ENCODE measurements around the gene TMEM43.

Gene TMEM43

GRCh38 chr3:14162178-14162577 lies 37.3 kb downstream of the TMEM43 start:
- H3K79me2 ChIP-seq (ENCODE audit: control insufficient read depth, insufficient read depth, low read length, unreplicated experiment): no peaks in the 10 kb centered on the region
- no peak overlapping the region for H3K4me3 ChIP-seq (ENCODE audit: low read depth, low read length)
- H3K27me3 ChIP-seq (ENCODE audit: insufficient read depth, low read length): no peaks in the 10 kb centered on the region
- H2AFZ ChIP-seq (ENCODE audit: low read length, unreplicated experiment): no peak overlapping the region
- H3K27ac ChIP-seq (ENCODE audit: low read depth, low read length): no peak overlapping the region
- peaks cover 64% of the 10 kb centered on the region for H3K36me3 ChIP-seq (ENCODE audit: insufficient read depth, low read length)
- no peaks in the 10 kb centered on the region for H3K4me1 ChIP-seq (ENCODE audit: control insufficient read depth, insufficient read depth, low read length, unreplicated experiment)

GRCh38 chr3:14166877-14167603 lies 42.2 kb downstream of the TMEM43 start:
- Histone ChIP-seq H3K79me2 (ENCODE audit: control insufficient read depth, insufficient read depth, low read length, unreplicated experiment) (peaks cover 6% of the 10 kb centered on the region), H3K4me1 (ENCODE audit: control insufficient read depth, insufficient read depth, low read length, unreplicated experiment) (peaks cover 26% of the 10 kb centered on the region), H3K4me3 (ENCODE audit: low read depth, low read length) (no peak overlapping the region), H2AFZ (ENCODE audit: low read length, unreplicated experiment) (no peak overlapping the region), H3K27ac (ENCODE audit: low read depth, low read length) (no peak overlapping the region), H3K36me3 (ENCODE audit: insufficient read depth, low read length) (peaks cover 58% of the 10 kb centered on the region), H3K27me3 (ENCODE audit: insufficient read depth, low read length) (no peaks in the 10 kb centered on the region)

- Histone ChIP-seq H3K27ac (ENCODE audit: low read depth, low read length) (peak overlapping the region; percentile 89), H3K36me3 (ENCODE audit: insufficient read depth, low read length) (peaks cover 41% of the 10 kb centered on the region), H3K4me1 (ENCODE audit: control insufficient read depth, insufficient read depth, low read length, unreplicated experiment) (peaks cover 30% of the 10 kb centered on the region), H3K27me3 (ENCODE audit: insufficient read depth, low read length) (no peaks in the 10 kb centered on the region), H2AFZ (ENCODE audit: low read length, unreplicated experiment) (no peak overlapping the region), H3K79me2 (ENCODE audit: control insufficient read depth, insufficient read depth, low read length, unreplicated experiment) (peaks cover 14% of the 10 kb centered on the region), H3K4me3 (ENCODE audit: low read depth, low read length) (no peak overlapping the region)
Measured at GRCh38 chr3:14169435-14169834, 44.6 kb downstream of the TMEM43 start.

GRCh38 chr3:14169871-14170270 lies 45.0 kb downstream of the TMEM43 start:
- Histone ChIP-seq H3K27me3 (ENCODE audit: insufficient read depth, low read length) (no peaks in the 10 kb centered on the region), H3K4me3 (ENCODE audit: low read depth, low read length) (peak overlapping the region; percentile 12; the same call in 1 of the 2 replicates), H3K79me2 (ENCODE audit: control insufficient read depth, insufficient read depth, low read length, unreplicated experiment) (peaks cover 18% of the 10 kb centered on the region), H3K27ac (ENCODE audit: low read depth, low read length) (peak overlapping the region; percentile 89), H2AFZ (ENCODE audit: low read length, unreplicated experiment) (no peak overlapping the region), H3K4me1 (ENCODE audit: control insufficient read depth, insufficient read depth, low read length, unreplicated experiment) (peaks cover 34% of the 10 kb centered on the region), H3K36me3 (ENCODE audit: insufficient read depth, low read length) (peaks cover 37% of the 10 kb centered on the region)

- Histone ChIP-seq H3K79me2 (ENCODE audit: control insufficient read depth, insufficient read depth, low read length, unreplicated experiment) (peaks cover 25% of the 10 kb centered on the region), H3K4me3 (ENCODE audit: low read depth, low read length) (peak overlapping the region; percentile 12; the same call in 1 of the 2 replicates), H2AFZ (ENCODE audit: low read length, unreplicated experiment) (no peak overlapping the region), H3K27me3 (ENCODE audit: insufficient read depth, low read length) (no peaks in the 10 kb centered on the region), H3K4me1 (ENCODE audit: control insufficient read depth, insufficient read depth, low read length, unreplicated experiment) (peaks cover 41% of the 10 kb centered on the region), H3K27ac (ENCODE audit: low read depth, low read length) (peak overlapping the region; percentile 89), H3K36me3 (ENCODE audit: insufficient read depth, low read length) (peaks cover 37% of the 10 kb centered on the region)
Measured at GRCh38 chr3:14170531-14171159, 45.8 kb downstream of the TMEM43 start.

GRCh38 chr3:14172496-14172895 lies 47.6 kb downstream of the TMEM43 start:
- Histone ChIP-seq H3K4me1 (ENCODE audit: control insufficient read depth, insufficient read depth, low read length, unreplicated experiment) (peaks cover 49% of the 10 kb centered on the region), H3K27ac (ENCODE audit: low read depth, low read length) (no peak overlapping the region), H3K27me3 (ENCODE audit: insufficient read depth, low read length) (no peaks in the 10 kb centered on the region), H3K79me2 (ENCODE audit: control insufficient read depth, insufficient read depth, low read length, unreplicated experiment) (peaks cover 42% of the 10 kb centered on the region), H2AFZ (ENCODE audit: low read length, unreplicated experiment) (no peak overlapping the region), H3K36me3 (ENCODE audit: insufficient read depth, low read length) (peaks cover 35% of the 10 kb centered on the region), H3K4me3 (ENCODE audit: low read depth, low read length) (no peak overlapping the region)

GRCh38 chr3:14174483-14174882 lies 49.6 kb downstream of the TMEM43 start:
- no peak overlapping the region; the same call in 1 of the 2 replicates for H3K4me3 ChIP-seq (ENCODE audit: low read depth, low read length)
- peaks cover 16% of the 10 kb centered on the region for H3K36me3 ChIP-seq (ENCODE audit: insufficient read depth, low read length)
- H2AFZ ChIP-seq (ENCODE audit: low read length, unreplicated experiment): no peak overlapping the region
- H3K79me2 ChIP-seq (ENCODE audit: control insufficient read depth, insufficient read depth, low read length, unreplicated experiment): peaks cover 51% of the 10 kb centered on the region
- H3K27me3 ChIP-seq (ENCODE audit: insufficient read depth, low read length): no peaks in the 10 kb centered on the region
- peaks cover 47% of the 10 kb centered on the region for H3K4me1 ChIP-seq (ENCODE audit: control insufficient read depth, insufficient read depth, low read length, unreplicated experiment)
- 0 out of 2 replicates have a peak overlapping the region, but pooled peaks have one; percentile 1 for H3K27ac ChIP-seq (ENCODE audit: low read depth, low read length)

GRCh38 chr3:14175383-14176037 lies 50.7 kb downstream of the TMEM43 start:
- no peaks in the 10 kb centered on the region for H3K27me3 ChIP-seq (ENCODE audit: insufficient read depth, low read length)
- H3K36me3 ChIP-seq (ENCODE audit: insufficient read depth, low read length): peaks cover 9% of the 10 kb centered on the region; the same call in 1 of the 2 replicates
- no peak overlapping the region for H2AFZ ChIP-seq (ENCODE audit: low read length, unreplicated experiment)
- H3K79me2 ChIP-seq (ENCODE audit: control insufficient read depth, insufficient read depth, low read length, unreplicated experiment): peaks cover 61% of the 10 kb centered on the region
- H3K4me1 ChIP-seq (ENCODE audit: control insufficient read depth, insufficient read depth, low read length, unreplicated experiment): peaks cover 42% of the 10 kb centered on the region
- no peak overlapping the region for H3K27ac ChIP-seq (ENCODE audit: low read depth, low read length)
- no peak overlapping the region for H3K4me3 ChIP-seq (ENCODE audit: low read depth, low read length)

GRCh38 chr3:14177580-14178246 lies 52.9 kb downstream of the TMEM43 start:
- Histone ChIP-seq H2AFZ (ENCODE audit: low read length, unreplicated experiment) (peak overlapping the region; percentile 95), H3K79me2 (ENCODE audit: control insufficient read depth, insufficient read depth, low read length, unreplicated experiment) (peaks cover 73% of the 10 kb centered on the region)

More at GRCh38 chr3:14177580-14178246, 52.9 kb downstream of the TMEM43 start:
- Histone ChIP-seq H3K4me3 (ENCODE audit: low read depth, low read length) (peak overlapping the region; percentile 98), H3K4me1 (ENCODE audit: control insufficient read depth, insufficient read depth, low read length, unreplicated experiment) (peaks cover 30% of the 10 kb centered on the region), H3K36me3 (ENCODE audit: insufficient read depth, low read length) (0 out of 2 replicates have a peak, but pooled peaks cover 12% of the 10 kb centered on the region), H3K27me3 (ENCODE audit: insufficient read depth, low read length) (no peaks in the 10 kb centered on the region), H3K27ac (ENCODE audit: low read depth, low read length) (peak overlapping the region; percentile 76)
